ENCODE measurements around the gene DEPP1. TPM values are rescaled to one million over a fixed set of nuclear protein-coding genes. Genes with fewer than 3 reads are reported as not detected.

DEPP1 gene
- total RNA-seq, 1 experiment from 2014 or later = 6.8 TPM

GRCh38 chr10:44937196-44938005 lies 41.2 kb downstream of the DEPP1 start:
- no peak overlapping the region for H3K27ac ChIP-seq
- no peaks in the 10 kb centered on the region for H3K9me3 ChIP-seq (replicated peaks)
- H3K27me3 ChIP-seq (replicated peaks) = no peaks in the 10 kb centered on the region
- no peaks in the 10 kb centered on the region for H3K36me3 ChIP-seq
- H3K4me3 ChIP-seq = no peak overlapping the region
- peaks cover 38% of the 10 kb centered on the region for H3K4me1 ChIP-seq (replicated peaks)
- DNase-seq (ENCODE audit: low read depth in 1 of 2, low spot score in 2 of 2) = peak in 1 of 2 experiments; percentile 30

GRCh38 chr10:44936314-44936975 lies 42.2 kb downstream of the DEPP1 start:
- DNase-seq (ENCODE audit: low read depth in 1 of 2, low spot score in 2 of 2) = peak in 1 of 2 experiments; percentile 23
- Histone ChIP-seq H3K27ac (peak overlapping the region; percentile 69), H3K36me3 (no peaks in the 10 kb centered on the region), H3K4me1 (replicated peaks) (peaks cover 38% of the 10 kb centered on the region), H3K4me3 (no peak overlapping the region), H3K27me3 (replicated peaks) (no peaks in the 10 kb centered on the region), H3K9me3 (replicated peaks) (no peaks in the 10 kb centered on the region)

- no peaks in the 10 kb centered on the region for H3K36me3 ChIP-seq
- no peak for DNase-seq (ENCODE audit: low read depth in 1 of 2, low spot score in 2 of 2)
- peaks cover 38% of the 10 kb centered on the region for H3K4me1 ChIP-seq (replicated peaks)
- H3K27ac ChIP-seq = peak overlapping the region; percentile 69
- H3K9me3 ChIP-seq (replicated peaks) = no peaks in the 10 kb centered on the region
- no peaks in the 10 kb centered on the region for H3K27me3 ChIP-seq (replicated peaks)
- no peak overlapping the region for H3K4me3 ChIP-seq
Measured at GRCh38 chr10:44935966-44936295, 42.7 kb downstream of the DEPP1 start.

- no peaks in the 10 kb centered on the region for H3K9me3 ChIP-seq (replicated peaks)
- H3K36me3 ChIP-seq = no peaks in the 10 kb centered on the region
- no peaks in the 10 kb centered on the region for H3K27me3 ChIP-seq (replicated peaks)
- H3K4me1 ChIP-seq (replicated peaks) = peaks cover 38% of the 10 kb centered on the region
- H3K27ac ChIP-seq = peak overlapping the region; percentile 69
- H3K4me3 ChIP-seq = no peak overlapping the region
- DNase-seq (ENCODE audit: low read depth in 1 of 2, low spot score in 2 of 2) = peak; percentile 82 to 83
Measured at GRCh38 chr10:44935201-44935965, 43.2 kb downstream of the DEPP1 start.

- DNase-seq (ENCODE audit: low read depth in 1 of 2, low spot score in 2 of 2) = peak in 1 of 2 experiments; percentile 39
- no peak overlapping the region for H3K4me3 ChIP-seq
- no peaks in the 10 kb centered on the region for H3K27me3 ChIP-seq (replicated peaks)
- no peaks in the 10 kb centered on the region for H3K9me3 ChIP-seq (replicated peaks)
- peaks cover 38% of the 10 kb centered on the region for H3K4me1 ChIP-seq (replicated peaks)
- H3K27ac ChIP-seq = peak overlapping the region; percentile 69
- H3K36me3 ChIP-seq = no peaks in the 10 kb centered on the region
Measured at GRCh38 chr10:44934416-44935200, 44.0 kb downstream of the DEPP1 start.

GRCh38 chr10:44933451-44934321 lies 44.9 kb downstream of the DEPP1 start:
- H3K4me1 ChIP-seq (replicated peaks) = peaks cover 38% of the 10 kb centered on the region
- H3K9me3 ChIP-seq (replicated peaks) = no peaks in the 10 kb centered on the region
- DNase-seq (ENCODE audit: low read depth in 1 of 2, low spot score in 2 of 2) = peak in 1 of 2 experiments; percentile 36
- H3K4me3 ChIP-seq = no peak overlapping the region
- H3K27ac ChIP-seq = no peak overlapping the region
- H3K36me3 ChIP-seq = no peaks in the 10 kb centered on the region
- no peaks in the 10 kb centered on the region for H3K27me3 ChIP-seq (replicated peaks)

GRCh38 chr10:44932517-44933450 lies 45.8 kb downstream of the DEPP1 start:
- H3K9me3 ChIP-seq (replicated peaks) = no peaks in the 10 kb centered on the region
- peaks cover 38% of the 10 kb centered on the region for H3K4me1 ChIP-seq (replicated peaks)
- peak; percentile 82 to 91 for DNase-seq (ENCODE audit: low read depth in 1 of 2, low spot score in 2 of 2)
- H3K27me3 ChIP-seq (replicated peaks) = no peaks in the 10 kb centered on the region
- no peak overlapping the region for H3K27ac ChIP-seq
- H3K4me3 ChIP-seq = no peak overlapping the region
- H3K36me3 ChIP-seq = no peaks in the 10 kb centered on the region

- Histone ChIP-seq H3K36me3 (no peaks in the 10 kb centered on the region), H3K27ac (no peak overlapping the region), H3K27me3 (replicated peaks) (no peaks in the 10 kb centered on the region), H3K4me3 (no peak overlapping the region), H3K4me1 (replicated peaks) (peaks cover 38% of the 10 kb centered on the region), H3K9me3 (replicated peaks) (no peaks in the 10 kb centered on the region)
- DNase-seq (ENCODE audit: low read depth in 1 of 2, low spot score in 2 of 2) = peak in 1 of 2 experiments; percentile 37
Measured at GRCh38 chr10:44931621-44932516, 46.7 kb downstream of the DEPP1 start.

- H3K9me3 ChIP-seq (replicated peaks) = no peaks in the 10 kb centered on the region
- no peak overlapping the region for H3K4me3 ChIP-seq
- H3K36me3 ChIP-seq = no peaks in the 10 kb centered on the region
- H3K27me3 ChIP-seq (replicated peaks) = no peaks in the 10 kb centered on the region
- peaks cover 35% of the 10 kb centered on the region for H3K4me1 ChIP-seq (replicated peaks)
- peak in 1 of 2 experiments; percentile 26 for DNase-seq (ENCODE audit: low read depth in 1 of 2, low spot score in 2 of 2)
- H3K27ac ChIP-seq = no peak overlapping the region
Measured at GRCh38 chr10:44930904-44931620, 47.5 kb downstream of the DEPP1 start.

GRCh38 chr10:44929356-44930255 lies 49.0 kb downstream of the DEPP1 start:
- no peak overlapping the region for H3K27ac ChIP-seq
- no peaks in the 10 kb centered on the region for H3K27me3 ChIP-seq (replicated peaks)
- H3K9me3 ChIP-seq (replicated peaks) = no peaks in the 10 kb centered on the region
- no peak for DNase-seq (ENCODE audit: low read depth in 1 of 2, low spot score in 2 of 2)
- peaks cover 20% of the 10 kb centered on the region for H3K4me1 ChIP-seq (replicated peaks)
- H3K36me3 ChIP-seq = no peaks in the 10 kb centered on the region
- H3K4me3 ChIP-seq = no peak overlapping the region
